ENCODE measurements around the gene FBXL7.

GRCh38 chr5:15577831-15578230 is 77.9 kb downstream of the FBXL7 start:
- TF ChIP-seq, protein P1, sequence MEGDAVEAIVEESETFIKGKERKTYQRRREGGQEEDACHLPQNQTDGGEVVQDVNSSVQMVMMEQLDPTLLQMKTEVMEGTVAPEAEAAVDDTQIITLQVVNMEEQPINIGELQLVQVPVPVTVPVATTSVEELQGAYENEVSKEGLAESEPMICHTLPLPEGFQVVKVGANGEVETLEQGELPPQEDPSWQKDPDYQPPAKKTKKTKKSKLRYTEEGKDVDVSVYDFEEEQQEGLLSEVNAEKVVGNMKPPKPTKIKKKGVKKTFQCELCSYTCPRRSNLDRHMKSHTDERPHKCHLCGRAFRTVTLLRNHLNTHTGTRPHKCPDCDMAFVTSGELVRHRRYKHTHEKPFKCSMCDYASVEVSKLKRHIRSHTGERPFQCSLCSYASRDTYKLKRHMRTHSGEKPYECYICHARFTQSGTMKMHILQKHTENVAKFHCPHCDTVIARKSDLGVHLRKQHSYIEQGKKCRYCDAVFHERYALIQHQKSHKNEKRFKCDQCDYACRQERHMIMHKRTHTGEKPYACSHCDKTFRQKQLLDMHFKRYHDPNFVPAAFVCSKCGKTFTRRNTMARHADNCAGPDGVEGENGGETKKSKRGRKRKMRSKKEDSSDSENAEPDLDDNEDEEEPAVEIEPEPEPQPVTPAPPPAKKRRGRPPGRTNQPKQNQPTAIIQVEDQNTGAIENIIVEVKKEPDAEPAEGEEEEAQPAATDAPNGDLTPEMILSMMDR (IDR thresholded peaks at IDR 0.05) = no peak
- no peak for TF ChIP-seq POLR2A (IDR thresholded peaks at IDR 0.05)
